GM19372 (cell line): ENCODE results near the gene SPTBN1.
"Not testable (repeated sequence)": the region's sequence is repeated elsewhere in the genome, so short reads cannot be mapped to it uniquely, and the experiment has no call there.

ENCODE experiments used
- ATAC-seq: cut with Tn5 transposase; IDR thresholded peaks from one replicate; pipeline ENCODE4 v1.9.1; 2021; ENCODE audit warnings: mild to moderate bottlenecking, low read depth, moderate library complexity; ENCODE audit not compliant: unreplicated experiment

The SPTBN1 gene

DNA sequence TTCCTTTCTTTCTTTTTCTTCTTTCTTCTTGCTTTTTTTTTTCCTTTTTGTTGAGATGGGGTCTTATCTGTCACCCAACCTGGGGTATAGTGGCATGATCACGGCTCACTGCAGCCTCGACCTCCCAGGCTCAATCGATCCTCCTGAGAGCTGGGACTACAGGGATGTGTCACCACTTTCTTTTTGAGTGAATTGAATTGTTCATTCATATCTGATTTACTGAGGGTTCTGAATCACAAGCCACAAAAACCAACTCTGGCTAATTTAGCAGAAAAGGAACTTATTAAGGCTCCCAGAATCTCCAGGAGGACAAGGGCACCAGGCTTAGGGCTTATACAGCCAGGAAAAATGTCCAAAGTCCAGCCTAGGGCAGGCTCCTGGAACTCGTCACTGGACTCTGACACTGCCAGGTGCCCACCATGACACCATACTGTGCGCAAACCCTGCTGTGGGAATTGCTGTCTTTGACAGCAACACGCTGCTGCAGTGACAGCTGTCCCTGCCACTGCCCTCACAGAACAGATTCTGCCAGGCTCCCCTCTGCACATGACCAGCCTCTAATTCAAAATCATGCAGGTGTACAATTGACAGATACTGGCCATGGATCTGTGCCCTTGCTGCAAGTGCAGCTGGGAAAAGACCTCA lies 224.4 kb downstream of the SPTBN1 start:
- ATAC-seq: peak; percentile 47

DNA sequence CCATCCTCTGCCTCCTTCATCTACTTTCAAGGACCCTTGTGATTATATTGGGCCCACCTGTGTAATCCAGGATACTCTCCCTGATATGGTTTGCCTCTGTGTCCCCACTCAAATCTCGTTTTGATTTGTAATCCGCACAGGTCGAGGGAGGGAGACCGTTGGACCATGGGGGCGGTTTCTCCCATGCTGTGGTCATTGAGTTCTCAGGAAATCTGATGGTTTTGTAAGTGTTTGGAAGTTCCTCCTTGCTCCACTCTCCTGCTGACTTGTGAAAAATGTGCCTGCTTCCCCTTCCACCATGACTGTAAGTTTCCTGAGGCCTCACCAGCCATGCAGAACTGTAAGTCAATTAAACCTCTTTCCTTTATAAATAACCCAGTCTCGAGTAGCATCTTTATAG lies 225.3 kb downstream of the SPTBN1 start:
- ATAC-seq: no peak

DNA sequence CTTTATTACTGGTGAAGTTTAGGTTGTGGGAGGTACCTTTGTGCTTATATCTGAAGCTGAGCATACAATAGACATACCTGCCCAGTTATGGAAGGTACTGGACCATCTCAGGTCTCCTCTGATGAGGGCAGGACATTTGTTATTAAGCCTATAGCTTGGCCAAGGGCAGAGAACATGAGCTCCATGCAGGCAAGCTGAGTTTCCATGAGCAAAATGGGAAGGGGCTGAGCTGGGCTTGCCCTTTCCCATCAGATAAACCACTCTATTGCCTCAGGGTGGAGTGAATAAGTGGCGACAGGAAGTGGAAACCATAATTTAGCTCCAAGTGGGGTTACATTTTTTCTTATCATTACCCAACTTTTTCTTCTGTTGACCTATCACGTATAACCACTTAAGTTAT lies 227.5 kb downstream of the SPTBN1 start:
- ATAC-seq: no peak

DNA sequence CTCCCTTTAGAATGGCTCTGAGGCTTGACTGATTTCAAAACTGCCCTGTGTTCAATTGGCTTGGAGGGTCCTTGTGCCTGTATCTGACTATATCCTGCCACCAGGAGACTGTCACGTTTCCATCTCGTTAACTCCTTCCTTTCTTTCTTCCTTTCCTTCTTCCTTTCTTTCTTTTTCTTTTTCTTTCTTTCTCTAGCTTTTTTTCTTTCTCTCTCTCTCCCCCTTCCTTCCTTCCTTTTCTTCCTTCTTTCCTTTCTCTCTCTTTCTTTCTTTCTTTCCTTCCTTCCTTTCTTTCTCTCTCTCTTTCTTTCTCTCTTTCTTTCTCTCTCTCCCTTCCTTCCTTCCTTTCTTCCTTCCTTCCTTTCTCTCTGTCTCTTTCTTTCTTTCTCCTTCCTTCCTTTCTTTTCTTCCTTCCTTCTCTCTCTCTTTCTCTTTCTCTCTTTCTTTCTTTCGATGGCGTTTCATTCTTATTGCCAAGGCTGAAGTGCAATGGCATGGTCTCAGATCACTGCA lies 229.2 kb downstream of the SPTBN1 start:
- ATAC-seq: no peak

DNA sequence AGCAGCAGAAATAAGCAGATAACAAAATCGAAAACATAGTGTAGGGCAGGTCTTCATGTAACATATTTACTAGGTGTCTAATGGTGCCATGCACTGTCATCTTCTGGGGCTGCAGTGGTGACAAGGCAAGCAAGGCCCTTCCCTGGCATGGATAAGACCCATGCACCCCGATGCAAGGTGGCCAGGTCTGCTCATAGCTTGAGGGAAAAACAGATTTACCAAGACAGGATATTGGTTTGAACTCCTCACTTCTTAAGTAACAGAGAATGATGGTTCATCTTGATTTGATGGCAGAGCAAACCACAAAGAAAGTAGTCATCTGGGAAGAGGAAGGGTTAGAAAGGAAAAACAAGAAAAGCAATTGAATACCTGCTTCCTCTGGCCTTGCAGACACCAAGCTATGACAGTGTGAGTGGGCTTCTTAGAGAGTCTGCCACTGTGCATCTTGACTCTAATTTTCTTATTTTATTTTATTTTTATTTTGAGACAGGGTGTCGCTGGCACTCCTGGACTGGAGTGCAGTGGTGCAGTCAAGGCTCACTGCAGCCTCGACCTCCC lies 231.5 kb downstream of the SPTBN1 start:
- no peak for ATAC-seq

DNA sequence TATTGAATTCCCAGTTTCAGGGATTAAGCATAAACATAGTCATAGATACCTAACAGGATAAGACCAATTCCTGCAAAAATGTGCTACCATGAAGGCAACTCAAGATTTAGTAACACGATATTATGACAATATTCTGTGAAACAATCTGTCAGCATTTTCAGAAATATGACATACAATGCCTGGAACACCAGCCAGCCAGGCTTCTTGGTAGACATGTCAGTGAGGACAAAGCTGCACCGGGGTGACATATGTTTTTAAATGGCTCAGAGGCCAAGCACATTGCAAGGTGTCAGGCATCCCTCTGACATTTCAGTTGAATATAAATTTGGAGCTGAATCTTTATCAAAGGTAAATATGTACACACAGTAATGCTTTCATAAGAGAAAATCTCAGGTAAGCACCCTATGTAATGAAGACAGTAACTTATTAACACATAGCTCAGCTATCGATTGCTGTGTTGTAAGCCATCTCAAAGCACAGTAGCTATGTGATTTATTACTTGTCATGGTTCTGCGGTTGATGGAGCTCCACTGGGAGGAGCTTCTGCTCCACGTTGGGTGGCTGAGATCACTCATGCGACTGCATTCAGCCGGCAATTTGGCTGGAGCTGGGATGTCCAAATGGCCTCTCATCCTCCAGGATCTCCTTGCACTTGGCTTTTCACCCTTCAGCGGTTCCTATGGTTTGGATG lies 235.5 kb downstream of the SPTBN1 start:
- ATAC-seq: no peak

DNA sequence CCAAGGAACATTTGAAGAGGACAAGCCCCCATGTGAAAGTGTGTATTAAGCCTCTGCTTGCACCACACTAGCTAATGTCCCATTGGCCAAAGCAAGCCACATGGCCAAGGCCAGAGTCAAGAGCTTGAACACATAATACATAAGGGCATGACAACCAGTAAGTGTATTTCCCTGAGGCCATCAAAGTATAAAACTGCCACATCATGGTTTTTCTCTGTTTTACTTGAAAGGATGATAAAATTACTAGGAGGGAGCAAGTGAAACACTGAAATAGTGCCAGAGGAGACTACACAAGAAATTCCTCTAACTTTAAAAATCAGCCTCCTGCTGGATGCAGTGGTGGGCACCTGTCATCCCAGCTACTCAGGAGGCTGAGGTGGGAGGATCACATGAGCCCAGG lies 236.4 kb downstream of the SPTBN1 start:
- ATAC-seq: no peak

DNA sequence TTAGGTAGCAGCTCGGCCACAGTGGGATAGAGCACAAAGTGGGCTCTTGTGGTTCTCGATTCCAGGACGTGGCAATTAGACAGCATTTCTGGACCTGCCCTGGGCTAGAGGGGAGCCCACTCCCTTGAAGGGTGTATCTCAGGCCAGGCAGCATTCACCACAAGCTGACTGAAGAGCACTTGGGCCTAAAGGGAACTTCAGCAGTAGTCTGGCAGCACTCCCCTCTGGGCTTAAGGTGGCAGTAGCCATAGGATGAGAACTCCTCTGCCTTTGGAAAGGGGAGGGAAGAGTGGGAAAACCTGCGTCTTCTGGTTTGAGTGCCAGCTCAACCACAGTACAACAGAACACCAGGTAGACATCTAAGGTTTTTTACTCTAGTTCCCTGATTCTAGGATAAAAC lies 239.3 kb downstream of the SPTBN1 start:
- ATAC-seq: no peak

DNA sequence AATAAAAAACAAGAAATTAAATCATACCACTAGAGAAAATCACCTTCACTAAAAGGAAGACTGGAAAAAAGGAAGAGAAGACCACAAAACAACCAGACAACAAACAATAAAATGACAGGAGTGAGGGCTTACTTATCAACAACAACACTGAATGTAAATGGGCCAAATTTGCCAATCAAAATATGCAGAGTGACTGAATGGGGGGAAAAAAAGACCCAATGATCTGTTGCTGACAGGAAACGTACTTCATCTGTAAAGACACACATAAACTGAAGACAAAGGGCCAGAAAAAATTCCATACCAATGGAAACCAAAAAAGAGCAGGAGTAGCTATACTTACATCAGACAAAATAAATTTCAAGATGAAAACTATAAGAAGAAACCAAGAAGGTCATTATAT lies 241.8 kb downstream of the SPTBN1 start:
- ATAC-seq: no peak

DNA sequence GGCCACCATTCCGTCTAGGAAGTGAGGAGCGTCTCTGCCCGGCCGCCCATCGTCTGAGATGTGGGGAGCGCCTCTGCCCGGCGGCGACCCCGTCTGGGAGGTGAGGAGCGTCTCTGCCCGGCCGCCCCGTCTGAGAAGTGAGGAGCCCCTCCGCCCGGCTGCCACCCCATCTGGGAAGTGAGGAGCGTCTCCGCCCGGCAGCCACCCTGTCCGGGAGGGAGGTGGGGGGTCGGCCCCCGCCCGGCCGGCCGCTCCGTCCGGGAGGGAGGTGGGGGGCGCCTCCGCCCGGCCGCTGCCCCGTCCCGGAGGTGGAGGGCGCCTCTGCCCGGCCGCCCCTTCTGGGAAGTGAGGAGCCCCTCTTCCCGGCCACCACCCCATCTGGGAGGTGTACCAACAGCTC lies 242.8 kb downstream of the SPTBN1 start:
- not testable (repeated sequence) for ATAC-seq

DNA sequence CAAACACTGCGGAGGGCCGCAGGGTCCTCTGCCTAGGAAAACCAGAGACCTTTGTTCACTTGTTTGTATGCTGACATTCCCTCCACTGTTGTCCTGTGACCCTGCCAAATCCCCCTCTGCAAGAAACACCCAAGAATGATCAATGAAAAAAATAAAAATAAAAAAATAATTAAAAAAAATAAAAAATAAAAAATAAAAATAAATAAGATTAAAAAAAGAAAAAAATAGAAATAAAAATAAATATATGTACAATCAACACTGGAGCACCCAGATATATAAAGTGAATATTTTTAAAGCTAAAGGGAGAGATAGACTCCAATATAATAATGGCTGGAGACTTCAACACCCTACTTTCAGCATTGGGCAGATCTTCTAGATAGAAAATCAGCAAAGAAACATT lies 243.5 kb downstream of the SPTBN1 start:
- no peak for ATAC-seq

DNA sequence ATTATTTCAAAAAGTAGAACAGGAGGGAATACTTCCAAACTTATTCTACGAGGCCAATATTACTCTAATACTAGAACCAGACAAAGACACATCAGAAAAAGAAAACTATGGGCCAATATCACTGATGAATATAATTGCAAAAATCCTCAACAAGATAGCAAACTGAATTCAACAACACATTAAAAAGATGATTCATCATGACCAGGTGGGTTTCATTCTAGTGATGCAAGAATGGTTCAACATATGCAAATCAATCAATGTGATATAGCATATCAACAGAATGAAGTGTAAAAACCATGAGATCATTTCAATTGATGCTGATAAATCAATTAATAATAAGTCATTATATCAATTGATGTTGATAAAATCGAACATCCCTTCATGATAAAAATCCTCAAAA lies 244.9 kb downstream of the SPTBN1 start:
- ATAC-seq: no peak

DNA sequence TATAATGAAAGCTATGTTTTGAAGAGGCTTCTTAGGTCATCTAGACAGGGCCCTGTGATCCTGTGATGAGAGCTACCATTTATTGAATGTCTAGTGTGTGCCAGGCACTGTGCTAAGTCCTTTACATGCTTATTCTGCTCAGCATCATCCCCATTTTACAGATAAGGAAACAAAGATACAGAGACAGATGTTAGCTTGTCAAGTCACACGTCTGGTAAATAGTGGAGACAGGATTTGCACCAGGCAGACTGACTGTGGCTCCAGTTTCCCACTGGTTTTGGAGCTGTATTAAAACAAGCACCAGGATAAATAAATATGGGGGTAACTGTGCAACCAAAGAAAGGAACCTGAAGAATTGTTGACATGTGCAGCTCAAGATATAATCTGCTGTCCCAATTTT lies 248.1 kb downstream of the SPTBN1 start:
- no peak for ATAC-seq

DNA sequence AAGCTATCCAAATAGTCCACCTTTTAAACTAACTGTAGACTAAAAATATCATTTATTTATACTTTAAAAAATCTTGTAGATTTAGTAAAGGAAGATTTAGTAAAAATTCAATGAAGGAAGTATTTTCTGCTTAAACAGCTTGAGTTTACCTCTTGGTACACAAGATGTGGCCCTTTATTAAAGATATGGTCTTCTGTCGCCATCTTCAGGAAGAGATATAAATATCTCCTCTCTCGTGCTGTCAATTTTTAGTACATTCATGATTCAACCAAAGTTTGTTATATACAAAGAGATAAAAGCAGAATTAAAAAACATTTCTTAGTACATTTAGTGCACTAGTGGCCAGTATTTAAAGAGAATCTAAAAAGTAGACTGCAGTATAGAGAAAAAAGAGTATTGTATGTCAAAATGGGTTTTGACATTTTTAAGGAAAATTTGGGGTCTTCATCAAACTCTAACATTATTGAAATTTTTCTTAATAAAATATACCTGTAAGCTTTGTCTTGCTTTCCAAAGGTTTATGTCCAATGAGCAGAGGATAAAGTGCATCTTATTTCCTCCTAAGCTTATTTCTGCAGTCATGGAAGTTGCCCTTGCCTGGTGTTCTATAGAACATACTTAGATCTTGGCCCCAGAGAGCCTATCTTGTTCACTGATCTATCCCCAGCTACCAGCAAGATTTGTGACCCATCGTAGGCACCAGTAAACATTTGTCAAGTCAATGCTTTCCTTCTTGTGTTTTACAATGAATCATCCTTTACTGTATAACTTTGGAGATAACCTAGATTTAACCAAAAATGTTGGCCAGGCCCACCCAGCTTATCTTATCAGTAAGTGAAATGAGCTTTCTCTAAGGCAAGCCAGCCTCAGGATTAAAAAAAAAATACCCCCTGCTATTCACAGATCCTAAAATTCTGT lies 248.8 kb downstream of the SPTBN1 start:
- peak; percentile 75 for ATAC-seq

DNA sequence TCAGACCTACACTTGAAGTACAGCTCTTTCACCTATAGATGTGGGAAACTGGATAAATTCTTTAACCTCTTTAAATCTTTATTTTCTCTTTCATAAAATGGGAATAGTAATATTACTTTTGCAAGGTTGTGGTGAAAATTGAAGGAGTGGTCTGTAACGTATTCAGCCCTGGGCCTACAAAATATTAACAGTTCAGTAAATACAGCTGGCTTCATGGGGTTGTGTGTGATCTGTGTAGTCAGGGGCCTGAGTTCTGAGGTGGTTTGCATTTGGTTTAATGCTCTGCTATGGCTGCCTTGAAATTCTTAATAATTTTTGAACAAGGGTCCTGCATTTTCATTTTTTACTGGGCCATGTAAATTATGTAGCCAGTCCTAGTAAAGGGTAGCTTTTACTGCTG lies 250.5 kb downstream of the SPTBN1 start:
- no peak for ATAC-seq

DNA sequence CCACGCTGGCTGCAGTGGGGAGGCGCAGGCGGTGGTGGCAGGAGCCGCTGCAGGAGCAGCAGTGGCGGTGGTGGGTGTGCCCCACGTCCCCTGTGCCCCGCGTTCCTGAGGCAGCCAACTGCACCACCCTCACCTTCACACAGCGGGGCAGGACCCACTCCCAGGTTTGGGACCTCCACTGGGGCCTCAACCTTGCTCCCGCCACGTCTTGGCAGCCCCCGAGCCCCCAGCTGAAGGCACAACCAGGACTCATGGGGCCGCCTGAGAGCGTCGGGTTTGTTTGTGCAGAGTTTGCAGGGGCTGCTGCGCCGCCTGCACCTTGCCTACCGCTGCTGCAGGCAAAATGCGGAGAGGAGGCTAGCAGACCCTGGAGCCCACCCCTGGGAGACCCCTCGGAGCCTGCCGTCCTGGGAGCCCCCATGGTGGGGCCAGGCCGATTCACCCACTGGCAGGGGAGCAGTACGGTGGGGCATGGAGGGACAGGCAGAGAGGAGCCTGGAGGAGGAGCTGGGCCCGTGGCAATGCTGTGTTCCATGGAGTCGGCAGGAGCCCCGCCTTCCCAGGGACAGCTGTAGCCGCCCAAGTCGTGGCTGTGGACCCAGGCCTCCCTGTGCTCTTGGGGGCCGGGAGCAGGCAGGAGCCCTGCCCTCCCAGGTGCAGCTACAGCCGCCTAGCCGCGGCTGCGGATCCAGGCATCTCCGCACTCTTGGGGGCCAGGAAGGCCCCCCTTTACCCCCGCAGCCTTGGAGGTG lies 252.6 kb downstream of the SPTBN1 start:
- no peak for ATAC-seq

DNA sequence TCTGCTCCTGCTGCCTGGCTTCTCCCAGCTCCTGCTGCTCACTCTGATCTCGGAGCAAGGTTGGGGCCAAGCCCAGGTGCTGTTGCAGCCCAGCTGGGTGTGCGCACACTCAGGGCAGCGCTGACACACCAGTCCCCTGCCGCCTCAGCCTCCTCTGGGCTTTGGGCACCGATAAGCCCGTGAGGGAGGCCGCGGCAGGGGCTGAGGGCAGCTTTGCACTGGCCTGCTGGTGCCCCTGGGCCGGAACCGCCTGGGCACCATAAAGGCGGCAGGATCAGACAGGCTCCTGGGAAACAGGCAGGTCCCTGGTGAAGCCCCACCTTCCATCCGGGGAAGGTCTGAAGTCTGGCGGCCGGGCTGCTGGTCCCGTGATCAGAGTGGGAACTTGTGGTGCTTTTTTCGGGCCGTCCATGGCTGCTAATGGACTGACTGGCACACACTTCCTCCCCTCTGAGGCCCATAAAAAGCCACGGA lies 253.2 kb downstream of the SPTBN1 start:
- no peak for ATAC-seq

DNA sequence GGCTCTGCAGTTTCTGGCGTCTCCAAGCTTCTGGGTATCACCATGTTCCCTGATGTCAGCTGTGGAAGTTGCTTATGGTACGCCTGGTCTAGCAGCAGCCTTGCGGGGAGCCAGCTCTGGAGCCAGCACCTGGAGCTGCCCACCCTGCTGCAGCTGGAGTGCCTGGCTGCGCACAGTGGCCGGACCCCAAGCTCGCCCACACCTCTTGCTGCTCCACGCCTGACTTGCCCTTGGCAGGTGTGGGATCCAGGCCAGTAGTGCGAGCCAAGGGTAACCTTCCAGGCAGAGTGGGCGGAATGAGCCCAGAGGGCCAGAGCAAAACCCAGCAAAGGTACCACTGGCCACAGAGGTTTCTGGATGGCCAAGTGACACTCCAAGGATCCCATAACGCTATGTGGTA lies 254.1 kb downstream of the SPTBN1 start:
- ATAC-seq: no peak

DNA sequence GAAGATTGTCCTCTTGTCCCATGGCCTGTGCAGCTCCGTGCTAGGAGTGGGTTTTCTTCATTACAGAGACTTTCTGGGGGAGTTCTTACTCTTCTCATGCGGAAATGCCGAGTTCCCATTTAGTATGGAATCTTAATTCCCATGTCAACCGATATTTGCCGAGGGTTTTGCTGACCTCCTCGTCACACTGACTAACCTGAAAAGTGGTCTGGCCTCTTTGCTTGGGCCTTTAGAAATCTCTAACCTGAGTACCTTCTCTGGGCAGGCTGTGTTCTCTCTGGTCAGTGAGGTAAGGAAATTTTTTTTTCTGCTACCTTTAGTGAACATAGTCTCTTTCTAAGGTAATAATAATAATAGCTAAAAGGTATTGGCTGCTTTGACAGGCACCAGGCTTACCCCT lies 256.4 kb downstream of the SPTBN1 start:
- no peak for ATAC-seq

DNA sequence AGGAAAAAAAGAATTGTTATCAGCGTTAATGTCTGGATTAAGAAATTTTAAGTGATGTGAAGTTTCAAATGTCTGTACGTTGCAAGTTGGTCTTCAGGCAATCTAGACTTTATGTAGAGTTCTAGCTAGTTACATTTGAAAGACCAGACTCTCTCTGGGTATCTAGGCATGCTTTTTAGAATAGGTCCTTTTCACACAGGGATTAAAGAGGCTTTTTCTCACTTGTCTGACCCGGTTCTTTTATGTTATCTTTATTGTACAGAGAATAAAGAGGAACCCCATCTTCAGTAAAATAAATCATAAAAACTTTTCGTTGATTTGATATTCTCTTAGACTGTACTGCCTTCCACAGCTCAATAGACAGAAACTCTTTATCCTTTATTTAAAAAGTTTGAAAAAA lies 258.9 kb downstream of the SPTBN1 start:
- ATAC-seq: no peak
